Measurements from ENCODE around the gene CCNI. TPM values are rescaled to one million over a fixed set of nuclear protein-coding genes. Genes with fewer than 3 reads are reported as not detected.
"Not testable (repeated sequence)": the region's sequence is repeated elsewhere in the genome, so short reads cannot be mapped to it uniquely, and the experiment has no call there.

The CCNI gene
- polyA plus RNA-seq, 10 donors: 226 to 299 (median 263) TPM

DNA sequence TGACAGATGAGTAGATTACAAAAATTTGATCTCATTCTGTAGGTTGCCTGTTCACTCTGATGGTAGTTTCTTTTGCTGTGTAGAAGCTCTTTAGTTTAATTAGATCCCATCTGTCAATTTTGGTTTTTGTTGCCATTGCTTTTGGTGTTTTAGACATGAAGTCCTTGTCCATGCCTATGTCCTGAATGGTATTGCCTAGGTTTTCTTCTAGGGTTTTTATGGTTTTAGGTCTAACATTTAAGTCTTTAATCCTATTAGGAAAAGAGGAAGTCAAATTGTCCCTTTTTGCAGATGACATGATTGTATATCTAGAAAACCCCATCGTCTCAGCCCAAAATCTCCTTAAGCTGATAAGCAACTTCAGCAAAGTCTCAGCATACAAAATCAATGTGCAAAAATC lies 11.2 kb upstream of the CCNI start:
- DNase-seq: not testable (repeated sequence)

DNA sequence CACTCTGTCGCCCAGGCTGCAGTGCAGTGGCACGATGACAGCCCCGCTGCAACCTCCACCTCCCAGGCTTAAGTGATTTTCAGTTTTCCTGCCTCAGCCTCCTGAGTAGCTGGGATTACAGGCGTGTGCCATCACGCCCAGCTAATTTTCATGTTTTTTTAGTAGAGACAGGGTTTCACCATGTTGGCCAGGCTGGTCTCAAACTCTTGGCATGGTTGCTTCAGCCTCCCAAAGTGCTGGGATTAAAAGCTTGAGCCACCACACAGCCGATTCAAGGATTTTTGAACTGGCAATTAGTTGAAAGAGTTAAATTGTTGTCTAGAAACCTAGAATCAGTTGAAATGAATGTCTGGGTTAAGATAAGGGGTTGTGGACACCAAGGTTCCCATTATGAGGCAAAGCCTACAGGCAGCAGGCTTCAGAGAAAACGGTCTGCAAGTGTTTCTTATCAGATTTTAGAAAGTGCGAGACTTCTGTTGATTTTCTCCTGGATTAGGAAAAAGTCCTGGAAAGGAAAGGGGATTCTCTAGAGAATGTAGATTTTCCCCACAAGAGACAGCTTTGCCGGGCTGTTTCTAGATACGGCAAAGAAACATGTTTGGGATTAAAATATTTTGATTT lies 8.3 kb upstream of the CCNI start:
- no peak for DNase-seq

DNA sequence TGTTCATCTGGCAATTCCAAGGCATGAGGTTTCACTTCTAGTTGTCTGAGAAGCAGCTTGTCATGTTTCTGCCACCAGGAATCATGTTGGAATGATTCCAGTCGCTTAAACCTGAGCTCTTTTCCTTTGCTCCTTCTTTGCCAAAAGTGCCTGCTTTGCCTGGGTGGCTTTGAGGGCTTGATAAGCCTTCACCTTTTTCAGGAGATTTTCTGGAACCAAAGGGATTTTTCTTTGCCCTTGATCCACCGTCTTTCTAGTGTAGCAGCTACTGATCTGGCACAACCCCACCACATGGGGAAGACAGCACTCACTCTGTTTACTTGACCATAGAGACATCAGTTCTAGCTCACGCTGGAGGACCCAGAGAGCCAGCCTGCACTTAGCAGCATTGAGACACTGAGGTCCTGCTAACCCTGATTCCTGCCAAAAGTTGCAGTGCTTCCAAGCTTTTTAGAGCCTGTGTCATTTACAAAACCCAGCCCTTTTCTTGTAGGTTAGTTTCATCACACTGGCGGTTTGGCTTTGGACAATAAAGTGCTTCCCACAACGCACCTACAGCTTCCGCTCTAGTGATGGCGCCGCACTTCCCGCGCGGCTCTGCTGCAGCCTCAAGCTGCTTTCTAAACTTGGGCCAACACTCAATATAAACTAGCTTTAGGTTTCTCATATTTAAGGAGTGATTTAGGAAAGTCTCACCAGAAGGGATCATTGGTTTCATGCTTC lies 7.3 kb upstream of the CCNI start:
- DNase-seq: no peak

DNA sequence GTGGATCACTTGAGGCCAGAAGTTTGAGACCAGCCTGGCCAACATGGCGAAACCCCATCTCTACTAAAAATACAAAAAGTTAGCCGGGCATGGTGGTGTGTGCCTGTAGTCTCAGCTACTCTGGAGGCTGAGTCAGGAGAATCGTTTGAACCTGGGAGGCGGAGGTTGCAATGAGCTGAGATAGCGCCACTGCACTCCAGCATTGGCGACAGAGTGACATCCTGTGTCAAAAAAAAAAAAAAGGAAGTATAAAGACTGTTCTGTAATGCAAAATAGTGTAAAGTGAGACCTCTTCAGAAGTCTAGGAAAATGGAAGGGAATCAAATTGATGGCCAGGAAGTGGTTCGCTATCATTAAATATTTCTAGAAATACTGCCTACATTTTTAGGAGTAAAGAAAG lies 5.0 kb upstream of the CCNI start:
- DNase-seq: not testable (repeated sequence)

DNA sequence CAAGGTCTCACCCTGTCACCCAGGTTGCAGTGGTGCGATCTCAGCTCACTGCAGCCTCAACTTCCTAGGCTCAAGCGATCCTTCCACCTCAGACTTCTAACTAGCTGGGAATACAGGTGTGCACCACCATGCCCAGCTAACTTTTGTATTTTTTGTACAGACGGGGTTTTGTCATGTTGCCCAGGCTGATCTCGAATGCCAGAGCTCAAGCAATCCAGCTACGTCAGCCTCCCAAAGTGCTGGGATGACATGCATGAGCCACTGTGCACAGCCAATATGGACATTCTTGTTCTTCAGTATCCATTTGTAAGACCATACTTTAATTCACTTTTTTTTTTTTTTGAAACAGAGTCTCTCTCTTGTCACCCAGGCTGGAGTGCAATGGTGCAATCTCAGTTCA lies 3.5 kb upstream of the CCNI start:
- no peak for DNase-seq

DNA sequence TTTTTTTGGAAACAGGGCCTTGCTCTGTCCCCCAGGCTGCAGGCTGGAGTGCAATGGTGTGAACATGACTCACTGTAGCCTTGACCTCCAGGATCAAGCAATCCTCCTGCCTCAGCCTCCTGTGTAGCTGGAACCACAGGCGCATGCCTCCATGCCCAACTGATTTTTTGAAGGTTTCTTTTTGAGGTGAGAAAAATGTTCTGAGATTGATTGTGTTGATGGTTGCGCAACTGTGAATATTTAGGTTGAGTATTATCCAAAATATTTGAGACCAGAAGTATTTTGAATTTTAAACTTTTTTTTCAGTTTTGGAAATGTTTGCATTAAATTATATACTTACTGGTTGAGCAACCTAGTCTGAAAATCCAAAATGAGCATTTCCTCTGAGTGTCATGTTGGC lies 2.6 kb upstream of the CCNI start:
- DNase-seq: no peak

DNA sequence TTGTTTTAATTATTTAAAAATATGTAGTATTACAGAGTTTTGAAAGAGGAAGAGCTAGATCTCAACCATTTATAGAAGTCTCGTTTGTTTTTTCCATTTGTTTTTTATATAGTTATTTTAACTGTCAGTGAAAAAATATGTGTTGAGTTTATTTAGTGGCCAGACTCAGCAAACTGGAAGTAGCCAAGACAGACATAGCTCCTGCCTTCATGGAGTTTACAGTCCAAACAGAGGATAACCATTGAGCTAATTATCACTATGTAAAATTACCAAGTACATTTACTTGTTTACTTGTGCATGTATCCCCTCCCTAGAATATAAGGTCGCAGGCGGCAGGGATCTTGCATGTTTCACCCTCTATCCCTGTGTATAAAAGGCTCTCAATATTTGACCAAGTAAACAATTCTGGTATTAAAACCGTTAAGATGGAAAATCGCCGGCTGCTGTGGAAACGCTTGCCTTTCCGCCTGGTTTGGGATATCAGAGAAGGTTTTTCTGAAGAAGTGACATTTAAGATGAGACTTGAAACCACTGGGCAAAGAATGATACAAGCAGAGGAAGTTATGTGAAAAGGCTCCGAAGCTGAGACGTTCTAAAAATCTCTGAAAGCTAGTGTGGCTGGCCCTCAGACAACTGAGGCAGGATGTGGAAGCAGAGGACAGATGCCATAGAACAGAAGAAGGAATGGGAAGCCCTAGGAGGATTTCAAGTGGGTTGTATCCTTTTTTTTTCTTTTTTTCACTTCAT lies 1.3 kb upstream of the CCNI start:
- peak in 1 of 3 donors; percentile 30 for DNase-seq

DNA sequence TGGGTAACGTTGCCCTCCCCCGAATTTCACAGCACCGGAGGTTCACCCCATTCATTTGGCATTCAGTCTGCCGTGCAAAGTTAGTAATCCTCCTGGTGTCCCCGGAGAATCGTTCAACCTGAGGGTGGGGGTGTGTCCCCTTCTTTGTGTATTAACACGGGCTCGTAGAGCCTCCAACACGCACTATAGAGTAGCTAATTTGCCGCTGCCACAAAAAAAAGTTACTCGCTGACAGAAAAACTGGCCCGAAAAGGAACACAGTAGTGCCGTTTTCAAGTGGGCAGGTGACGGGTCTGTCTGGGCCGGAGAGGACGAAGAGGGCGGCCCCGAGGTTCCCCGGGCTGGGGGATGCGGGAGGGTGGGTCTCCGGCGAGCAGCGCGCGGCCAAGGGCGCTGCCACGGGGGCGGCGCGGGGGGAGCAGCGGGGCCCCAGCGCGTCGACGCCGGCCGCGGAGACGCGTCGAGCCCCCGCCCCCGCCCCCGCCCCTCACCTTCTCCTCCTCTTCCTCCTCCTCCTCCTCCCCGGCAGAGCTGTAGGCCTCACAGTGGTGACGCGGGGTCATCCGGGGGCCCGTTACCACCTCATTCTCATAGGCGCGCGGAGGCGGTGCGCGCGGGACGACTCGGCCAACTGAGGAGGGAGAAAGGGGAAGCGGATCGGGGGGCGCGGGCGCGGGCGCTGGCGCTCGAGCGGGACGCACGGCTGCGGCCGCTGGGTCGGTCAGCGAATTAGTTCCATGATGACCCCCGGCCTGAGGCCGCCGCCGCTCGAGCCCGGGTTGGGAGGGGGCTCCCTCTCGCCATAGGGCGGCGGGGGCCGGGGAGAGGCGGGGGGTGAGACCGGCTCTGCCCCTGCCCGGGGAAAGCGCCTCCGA lies 571 bp downstream of the CCNI start:
- peak; percentile 78 to 94 (median 86) for DNase-seq

DNA sequence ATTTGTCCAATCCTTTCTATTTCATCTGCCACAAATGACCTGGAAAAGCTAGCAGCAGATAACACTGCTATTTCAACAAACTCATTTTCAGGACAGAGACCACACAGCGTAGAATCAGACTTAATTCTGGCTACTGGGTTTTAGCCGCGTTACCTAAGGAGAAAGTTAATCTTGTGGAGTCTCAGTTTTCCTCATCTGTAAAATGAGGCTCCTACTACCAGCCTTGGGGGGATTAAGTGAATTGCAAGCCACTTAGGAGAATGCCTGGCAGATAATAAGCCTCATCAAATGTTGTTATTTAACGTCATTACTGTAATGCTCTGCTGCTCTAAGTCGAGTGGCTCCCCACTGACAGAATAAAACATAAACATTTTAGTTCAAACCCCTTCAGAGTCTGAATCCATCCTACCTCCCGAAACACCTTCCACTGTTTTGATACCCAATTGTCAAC lies 1.4 kb downstream of the CCNI start:
- DNase-seq: peak in 1 of 3 donors; percentile 55

DNA sequence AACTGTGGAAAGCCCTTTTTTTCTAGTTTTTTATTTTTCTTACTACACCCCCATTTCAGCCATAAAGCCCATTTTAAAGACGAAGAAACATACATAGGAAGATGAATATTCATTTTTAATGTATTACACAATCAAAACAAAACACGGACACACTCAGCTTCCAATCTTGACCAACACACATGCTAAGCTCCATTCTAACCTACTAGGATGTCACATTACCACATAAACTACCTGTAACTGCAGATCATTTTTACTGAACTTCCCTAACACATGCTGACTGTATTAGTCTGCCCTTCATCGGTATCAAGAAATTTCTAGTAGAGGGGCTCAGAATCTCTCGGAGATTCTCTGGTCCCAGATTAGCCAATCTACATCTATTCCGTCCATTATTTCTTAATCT lies 1.8 kb downstream of the CCNI start:
- peak in 1 of 3 donors; percentile 52 for DNase-seq

DNA sequence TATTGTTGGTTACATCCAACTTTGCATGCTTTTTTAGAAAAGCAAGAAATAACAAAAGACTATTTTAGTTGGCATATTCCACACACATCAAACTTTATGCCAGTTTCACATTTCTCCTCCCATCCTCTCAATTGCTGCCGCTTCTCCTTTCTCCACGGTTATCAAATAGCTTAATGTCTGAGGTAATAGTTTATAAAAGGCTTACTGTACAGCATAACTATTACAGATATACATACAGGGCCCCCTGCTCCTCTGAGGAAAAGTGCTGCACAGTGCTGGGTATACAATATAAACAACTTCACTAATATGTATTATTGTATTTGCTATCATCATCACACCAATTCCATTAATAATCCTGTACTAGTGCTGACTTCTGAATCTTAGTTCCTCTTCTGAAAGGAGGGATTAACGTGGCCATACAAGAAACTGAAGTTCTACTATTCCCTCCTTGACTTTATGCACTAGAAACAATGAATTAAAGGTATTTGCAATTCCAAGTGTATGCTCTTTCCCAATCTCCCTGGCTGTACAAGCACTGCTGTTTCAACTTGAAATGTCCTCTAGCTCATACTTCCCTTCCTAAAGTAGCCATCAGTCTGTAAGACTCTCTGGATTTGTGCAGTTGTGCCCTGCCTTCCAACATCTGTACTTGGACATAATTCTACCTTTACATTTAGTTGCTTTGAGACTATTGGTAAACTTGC lies 2.5 kb downstream of the CCNI start:
- DNase-seq: peak in 2 of 3 donors; percentile 37 to 68

DNA sequence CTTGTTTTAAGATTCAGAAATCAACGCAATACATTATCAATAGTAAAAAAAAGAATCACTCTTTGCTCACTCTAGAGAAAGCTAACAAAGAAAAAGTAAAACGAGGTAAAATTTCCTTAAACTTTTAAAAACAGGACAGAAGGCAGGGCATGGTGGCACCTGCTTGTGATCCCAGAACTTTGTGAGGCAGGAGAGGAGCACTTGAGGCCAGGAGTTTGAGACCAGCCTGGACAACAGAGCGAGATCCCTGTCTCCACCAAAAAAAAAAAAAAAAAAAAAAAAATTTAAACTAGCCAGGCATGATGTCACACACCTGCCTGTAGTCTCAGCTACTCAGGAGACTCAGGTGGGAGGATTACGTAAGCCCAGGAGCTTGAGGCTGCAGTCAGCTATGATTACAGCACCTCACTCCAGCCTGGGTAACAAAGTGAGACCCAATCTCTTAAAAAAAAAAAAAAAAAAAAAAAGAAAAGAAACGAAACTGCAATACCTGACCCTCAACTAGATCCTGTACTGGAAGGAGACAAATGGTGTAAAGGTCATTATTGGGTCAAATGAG lies 3.5 kb downstream of the CCNI start:
- DNase-seq: no peak

DNA sequence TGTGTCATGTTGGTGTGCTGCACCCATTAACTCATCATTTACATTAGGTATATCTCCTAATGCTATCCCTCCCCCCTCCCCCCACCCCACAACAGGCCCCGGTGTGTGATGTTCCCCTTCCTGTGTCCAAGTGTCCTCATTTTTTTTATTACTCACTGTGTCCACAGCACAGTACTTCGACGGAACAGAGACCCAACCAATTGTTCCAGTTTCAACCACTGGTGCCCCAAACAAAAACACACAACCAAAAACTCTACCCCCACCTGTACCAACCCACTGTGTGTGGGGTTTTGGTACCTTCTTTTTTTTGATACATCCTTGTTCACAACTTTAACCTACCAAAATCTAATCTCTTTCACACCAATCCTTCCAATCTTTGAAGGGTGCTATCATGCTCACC lies 6.3 kb downstream of the CCNI start:
- DNase-seq: not testable (repeated sequence)

DNA sequence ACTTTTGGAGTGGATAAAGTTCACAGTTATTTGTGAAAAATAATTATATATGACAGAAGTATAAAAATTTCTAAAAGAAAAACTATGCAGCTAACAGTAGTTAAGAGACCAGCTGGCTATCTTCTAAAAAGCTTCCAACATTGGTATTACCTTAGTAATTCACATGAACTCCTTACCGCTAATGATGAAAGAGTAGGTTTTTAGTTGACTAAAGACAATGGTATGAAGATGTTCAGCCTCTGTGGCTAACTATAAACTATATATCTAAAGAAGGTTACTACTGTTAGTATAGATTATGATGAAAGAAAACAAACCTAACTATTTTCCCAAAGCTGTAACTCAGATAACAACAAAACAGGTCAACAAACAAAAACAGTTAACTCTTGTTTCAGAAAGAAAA lies 10.4 kb downstream of the CCNI start:
- DNase-seq: no peak

DNA sequence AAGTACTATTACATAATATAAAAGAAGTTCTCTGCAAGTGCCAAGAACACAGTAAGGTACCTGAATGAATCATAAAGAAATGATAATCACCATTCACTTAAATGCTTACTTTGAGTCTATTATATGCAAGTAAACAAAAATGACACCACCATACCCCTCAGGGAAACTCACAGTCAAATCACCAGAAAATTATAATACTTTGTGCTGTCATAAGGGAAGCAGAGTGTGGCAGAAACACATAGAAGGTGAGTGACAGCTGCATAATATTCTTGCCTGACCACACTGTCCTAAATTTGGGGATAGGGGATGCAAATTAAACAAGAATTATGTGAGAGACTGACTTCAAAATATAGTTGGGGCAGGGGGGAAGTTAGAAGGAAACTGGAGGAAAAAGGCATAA lies 12.9 kb downstream of the CCNI start:
- no peak for DNase-seq

DNA sequence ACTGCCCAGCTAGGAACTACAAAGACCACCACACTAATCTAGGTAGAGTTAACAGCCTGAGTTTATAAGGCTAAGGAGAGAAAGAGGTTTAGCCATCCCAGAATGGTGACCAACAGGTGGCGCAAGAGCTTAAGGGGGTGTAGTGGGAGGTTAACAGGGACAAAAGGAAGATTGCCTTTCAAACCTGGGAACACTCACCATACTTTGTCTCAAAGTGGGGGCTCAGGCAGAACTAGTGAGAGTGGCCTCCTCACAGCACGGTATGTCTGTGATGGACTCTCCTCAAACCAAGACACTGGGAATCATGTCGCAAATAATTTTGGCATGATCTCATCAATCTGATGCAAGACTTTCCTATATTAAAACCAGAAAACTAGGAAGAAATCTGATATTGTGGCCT lies 23.4 kb downstream of the CCNI start:
- no peak for DNase-seq

DNA sequence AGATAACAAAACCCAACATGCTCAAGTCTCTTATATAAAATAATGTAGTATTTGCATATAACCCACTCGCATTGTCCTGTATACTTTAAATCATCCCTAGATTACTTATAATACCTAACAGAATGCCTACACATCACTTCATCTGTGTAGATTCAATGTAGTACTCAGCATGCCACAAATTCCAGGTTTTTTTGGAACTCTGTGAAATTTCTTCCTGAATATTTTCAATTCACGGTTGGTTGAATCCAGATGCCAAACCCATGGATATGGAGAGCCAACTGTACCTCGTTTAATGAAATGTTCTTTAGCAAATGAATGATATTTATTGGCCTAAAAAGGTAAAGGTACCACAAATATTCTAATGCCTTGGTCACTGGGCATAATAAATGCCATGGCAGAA lies 24.8 kb downstream of the CCNI start:
- no peak for DNase-seq

DNA sequence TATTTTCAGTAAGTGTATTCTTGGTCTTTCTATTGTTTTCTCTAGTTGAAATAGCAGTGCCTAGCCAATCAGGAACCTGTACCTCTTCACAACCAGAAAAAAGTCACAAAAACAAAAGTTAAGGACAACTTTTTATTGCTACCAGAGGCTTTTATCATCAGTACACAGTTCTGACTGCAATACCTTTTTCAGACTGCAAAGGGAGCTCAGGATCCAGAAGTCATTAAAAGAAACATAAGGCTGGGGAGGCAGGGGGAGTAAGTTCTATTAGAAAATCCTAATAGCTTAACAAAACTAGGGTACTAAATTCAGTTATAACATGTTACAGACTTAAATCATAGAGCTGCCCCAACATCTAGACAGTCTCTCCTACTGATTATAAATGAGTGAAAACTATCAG lies 28.8 kb downstream of the CCNI start:
- no peak for DNase-seq

DNA sequence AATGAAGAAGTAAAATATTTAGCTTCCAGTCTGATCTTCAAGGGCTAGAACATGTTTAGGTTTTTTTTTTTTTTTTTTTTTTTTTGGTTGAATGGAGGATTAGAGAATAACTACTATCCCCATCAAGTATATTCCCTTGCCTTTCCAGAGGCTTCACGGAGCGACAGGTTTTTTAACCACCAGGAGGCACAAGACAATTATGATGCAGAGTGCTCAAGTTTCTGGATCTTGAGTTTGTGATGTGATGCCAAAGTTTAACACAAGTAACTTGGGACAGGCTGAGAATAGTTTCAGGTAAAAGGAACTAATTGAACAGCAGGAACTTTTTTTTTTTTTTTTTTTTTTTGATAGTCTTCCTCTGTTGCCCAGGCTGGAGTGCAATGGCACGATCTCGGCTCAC lies 30.3 kb downstream of the CCNI start:
- no peak for DNase-seq

DNA sequence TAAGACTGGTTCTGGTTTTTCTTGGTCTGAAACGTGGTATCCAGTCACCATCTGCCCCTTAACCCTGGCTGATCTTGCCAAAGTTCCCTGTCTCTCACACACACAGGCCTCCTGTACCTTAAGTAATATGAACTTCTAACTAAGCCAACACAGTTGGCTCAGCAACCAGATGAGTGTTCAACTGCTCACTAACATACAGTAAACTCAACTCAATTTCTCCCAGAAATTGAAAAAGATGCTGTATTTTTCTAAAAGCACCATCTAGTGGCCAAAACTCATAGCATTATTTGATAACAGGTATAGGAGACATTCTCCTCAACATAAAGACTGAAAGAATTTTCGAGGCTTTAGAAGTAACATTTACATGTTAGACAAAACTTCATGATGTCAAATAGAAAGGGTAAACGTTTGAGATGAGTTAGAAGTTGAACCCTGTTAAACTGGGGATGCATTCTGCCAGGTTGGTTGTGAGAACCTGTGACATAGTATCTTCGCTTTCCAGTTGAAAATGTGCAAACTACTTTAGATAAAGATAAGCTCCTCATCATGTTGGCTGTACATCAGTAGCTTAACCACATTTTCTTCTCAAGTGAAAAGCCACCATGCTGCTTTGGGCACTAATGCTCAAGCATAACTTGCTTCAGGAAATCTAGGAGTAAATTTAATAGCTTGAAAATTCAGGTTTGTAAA lies 31.2 kb downstream of the CCNI start:
- DNase-seq: peak; percentile 50 to 67 (median 50)

Measured in muscle of back (tissue), 11 donors.